ENCODE results near the gene RAB11A. TPM values are rescaled to one million over a fixed set of nuclear protein-coding genes. Genes with fewer than 3 reads are reported as not detected.

RAB11A gene
- total and polyA plus RNA-seq, 2 donors (not counting 3 experiments of a cell fraction or from before 2014, with no cell fraction given) = 239 to 250 TPM

GRCh38 chr15:65918357-65918920 lies 49.1 kb downstream of the RAB11A start:
- no peaks in the 10 kb centered on the region for H3K9me3 ChIP-seq (replicated peaks; ENCODE audit: control insufficient read depth, insufficient read depth, low read length)
- intact Hi-C loops (cut with micrococcal nuclease) = loop anchor here (10.0 kb wide), 1 partner anchor 366 kb away; no protein-coding TSS in a partner anchor
- ChIA-PET POLR2A (no interaction called here), CTCF (interaction anchor here (0.9 kb wide), 1 partner anchor 273 kb away, joined by 3 read pairs; no protein-coding TSS in a partner anchor)
- H4K20me1 ChIP-seq (replicated peaks; ENCODE audit: control insufficient read depth, extremely low read depth, insufficient read depth, low read length) = no peaks in the 10 kb centered on the region
- H3K27ac ChIP-seq (ENCODE audit: insufficient read depth, low read depth, low read length) = no peak overlapping the region
- H3K9ac ChIP-seq (replicated peaks; ENCODE audit: extremely low read depth, insufficient read depth, low read length) = no peak overlapping the region
- H3K79me2 ChIP-seq (ENCODE audit: control insufficient read depth, insufficient read depth, low read length) = no peaks in the 10 kb centered on the region
- no peak overlapping the region for H2AFZ ChIP-seq (ENCODE audit: low read depth, low read length)
- no peak overlapping the region for H3K4me3 ChIP-seq (replicated peaks in 1 of 3; ENCODE audit: insufficient read depth in 1 of 3, low read depth in 1 of 3, low read length in 3 of 3)
- no peaks in the 10 kb centered on the region for H3K36me3 ChIP-seq (ENCODE audit: control insufficient read depth in 2 of 2, extremely low read depth in 1 of 2, insufficient read depth in 2 of 2, low read length in 2 of 2)
- dilution Hi-C loops (cut with MboI; ENCODE audit: extremely low pct_ligation_motif_present, low sequenced_read_pairs) = no loop called here
- TSS peak; percentile 4 for BruUV-seq (replicated peaks)
- FAIRE-seq (no peak), DNase-seq (ENCODE audit: low read depth, low spot score) (no peak)
- no peaks in the 10 kb centered on the region for H3K27me3 ChIP-seq (ENCODE audit: control insufficient read depth in 2 of 2, insufficient read depth in 2 of 2, low read length in 2 of 2)
- no peaks in the 10 kb centered on the region for H3K9me1 ChIP-seq (replicated peaks; ENCODE audit: control insufficient read depth, extremely low read depth, insufficient read depth, low read length)
- H3K4me1 ChIP-seq (ENCODE audit: control insufficient read depth, extremely low read depth, insufficient read depth, low read length) = no peaks in the 10 kb centered on the region
- no peak for TF ChIP-seq EZH2 (IDR thresholded peaks at IDR 0.05; ENCODE audit: borderline replicate concordance, low read depth, low read length, severe bottlenecking)
- H3K4me2 ChIP-seq (ENCODE audit: insufficient read depth, low read length) = no peak overlapping the region

GRCh38 chr15:65918945-65919344 lies 49.7 kb downstream of the RAB11A start:
- BruUV-seq (replicated peaks) = no TSS peak
- ChIA-PET CTCF (interaction anchor here (0.9 kb wide), 1 partner anchor 273 kb away, joined by 3 read pairs; no protein-coding TSS in a partner anchor), POLR2A (no interaction called here)
- Histone ChIP-seq H3K9me3 (replicated peaks; ENCODE audit: control insufficient read depth, insufficient read depth, low read length) (no peaks in the 10 kb centered on the region), H3K79me2 (ENCODE audit: control insufficient read depth, insufficient read depth, low read length) (no peaks in the 10 kb centered on the region), H3K9ac (replicated peaks; ENCODE audit: extremely low read depth, insufficient read depth, low read length) (no peak overlapping the region), H4K20me1 (replicated peaks; ENCODE audit: control insufficient read depth, extremely low read depth, insufficient read depth, low read length) (no peaks in the 10 kb centered on the region), H3K4me3 (replicated peaks in 1 of 3; ENCODE audit: insufficient read depth in 1 of 3, low read depth in 1 of 3, low read length in 3 of 3) (no peak overlapping the region), H3K27me3 (ENCODE audit: control insufficient read depth in 2 of 2, insufficient read depth in 2 of 2, low read length in 2 of 2) (no peaks in the 10 kb centered on the region), H3K36me3 (ENCODE audit: control insufficient read depth in 2 of 2, extremely low read depth in 1 of 2, insufficient read depth in 2 of 2, low read length in 2 of 2) (no peaks in the 10 kb centered on the region), H2AFZ (ENCODE audit: low read depth, low read length) (no peak overlapping the region), H3K4me1 (ENCODE audit: control insufficient read depth, extremely low read depth, insufficient read depth, low read length) (no peaks in the 10 kb centered on the region), H3K4me2 (ENCODE audit: insufficient read depth, low read length) (no peak overlapping the region), H3K9me1 (replicated peaks; ENCODE audit: control insufficient read depth, extremely low read depth, insufficient read depth, low read length) (no peaks in the 10 kb centered on the region), H3K27ac (ENCODE audit: insufficient read depth, low read depth, low read length) (no peak overlapping the region)
- TF ChIP-seq EZH2 (IDR thresholded peaks at IDR 0.05; ENCODE audit: borderline replicate concordance, low read depth, low read length, severe bottlenecking) (no peak), JUN (IDR thresholded peaks at IDR 0.05; ENCODE audit: borderline replicate concordance, insufficient read depth, insufficient read length, low read depth) (no peak), MAX (IDR thresholded peaks at IDR 0.05; ENCODE audit: insufficient read depth, insufficient read length) (no peak), FOS (IDR thresholded peaks at IDR 0.05; ENCODE audit: borderline replicate concordance, insufficient read depth, low read length) (no peak), MYC (IDR thresholded peaks at IDR 0.05; ENCODE audit: low read depth, low read length) (no peak), GATA2 (IDR thresholded peaks at IDR 0.05; ENCODE audit: insufficient read depth, insufficient read length, low read depth, low read length) (no peak), CTCF (IDR thresholded peaks at IDR 0.05; ENCODE audit: extremely low read depth in 1 of 2, insufficient read depth in 1 of 2, low read depth in 1 of 2, low read length in 2 of 2) (no peak), POLR2AphosphoS5 (IDR thresholded peaks at IDR 0.05; ENCODE audit: insufficient read depth, low read depth, low read length) (no peak), POLR2A (IDR thresholded peaks at IDR 0.05; ENCODE audit: low read depth, low read length) (no peak)
- dilution Hi-C loops (cut with MboI; ENCODE audit: extremely low pct_ligation_motif_present, low sequenced_read_pairs) (no loop called here), intact Hi-C loops (cut with micrococcal nuclease) (loop anchor here (10.0 kb wide), 1 partner anchor 366 kb away; no protein-coding TSS in a partner anchor)
- no peak for DNase-seq (ENCODE audit: low read depth, low spot score)
- FAIRE-seq = no peak

All from endothelial cell of umbilical vein (primary cell).